Endodermal cell (in vitro differentiated cells): ENCODE measurements around the gene VMP1. TPM values are rescaled to one million over a fixed set of nuclear protein-coding genes. Genes with fewer than 3 reads are reported as not detected.

Experiments used
- DNase-seq: peaks from one replicate; pipeline ENCODE4 v3.0.0-alpha.2; 2017
- H3K27ac ChIP-seq: 2 replicates; pipeline ENCODE4 v1.5.1; 2013; ENCODE audit warnings: mild to moderate bottlenecking, low read depth, low read length, moderate library complexity
- H3K27me3 ChIP-seq: 2 replicates; pipeline ENCODE4 v1.6.1; 2013; ENCODE audit warnings: mild to moderate bottlenecking, low read length, moderate library complexity; ENCODE audit not compliant: insufficient read depth, control insufficient read depth, poor library complexity, severe bottlenecking
- H3K36me3 ChIP-seq: 2 replicates; pipeline ENCODE4 v1.7.0; 2013; ENCODE audit warnings: mild to moderate bottlenecking, low read length, moderate library complexity; ENCODE audit not compliant: control insufficient read depth, insufficient read depth
- H3K4me1 ChIP-seq: one replicate; pipeline ENCODE4 v1.7.0; 2013; ENCODE audit warnings: low read length; ENCODE audit not compliant: control insufficient read depth, insufficient read depth
- H3K4me3 ChIP-seq: 2 replicates; pipeline ENCODE4 v1.5.1; 2013; ENCODE audit warnings: mild to moderate bottlenecking, low read length, moderate library complexity
- H3K9ac ChIP-seq: 2 replicates; pipeline ENCODE4 v1.6.1; 2013; ENCODE audit warnings: mild to moderate bottlenecking, low read length, moderate library complexity; ENCODE audit not compliant: poor library complexity, severe bottlenecking; ENCODE audit errors: extremely low read depth
- H3K9me3 ChIP-seq: 2 replicates; pipeline ENCODE4 v1.6.1; 2013; ENCODE audit warnings: mild to moderate bottlenecking, low read length, moderate library complexity; ENCODE audit not compliant: control insufficient read depth
- H3K27ac Mint-ChIP-seq: 2 replicates; pipeline ENCODE4 v1.8.0; 2020; ENCODE audit warnings: mixed read lengths
- H3K27me3 Mint-ChIP-seq: 2 replicates; pipeline ENCODE4 v1.8.0; 2021; ENCODE audit warnings: mild to moderate bottlenecking, mixed read lengths; ENCODE audit not compliant: insufficient read depth
- H3K36me3 Mint-ChIP-seq: 2 replicates; pipeline ENCODE4 v1.8.0; 2020; ENCODE audit warnings: low read depth, mixed read lengths
- H3K4me1 Mint-ChIP-seq: 2 replicates; pipeline ENCODE4 v1.8.0; 2020; ENCODE audit warnings: mixed read lengths
- H3K4me3 Mint-ChIP-seq: 2 replicates; pipeline ENCODE4 v1.8.0; 2020; ENCODE audit warnings: mild to moderate bottlenecking, moderate library complexity, mixed read lengths
- H3K9me3 Mint-ChIP-seq: 2 replicates; pipeline ENCODE4 v1.8.0; 2020; ENCODE audit warnings: mild to moderate bottlenecking, mixed read lengths
- CTCF ChIP-seq: fragments of 200-600 bp; sonication (generic); conservative IDR thresholded peaks from 2 replicates; pipeline ENCODE4 v1.5.0; 2021; ENCODE audit warnings: antibody characterized with exemption, mild to moderate bottlenecking
- WGBS, 2 experiments: methylation state at CpG; one replicate each; pipeline versions ENCODE4 v1.1.5 to v1.1.7; 2013; ENCODE audit warnings: missing lambda C conversion rate in 2 of 2, mixed read lengths in 1 of 2; ENCODE audit not compliant: insufficient coverage in 1 of 2, insufficient read length in 1 of 2; 5-methylcytosine and 5-hydroxymethylcytosine counted together
- total RNA-seq, 2 donors: library from RNA; stranded (reverse); fragmentation: NEBNext Ultra II Directional in 1 of 2; extraction: Animal tissue kit (Norgen Biotek cat#: 25700) in 1 of 2; gene quantifications; 2 replicates in 1 of 2; 3 replicates in 1 of 2; pipeline ENCODE4 v1.2.1, GENCODE V29; 2021

Gene VMP1
- total RNA-seq, 2 donors from 2014 or later: 67.9 to 69.9 TPM

- peaks cover 4% of the 10 kb centered on the region for H3K36me3 Mint-ChIP-seq
These were observed 12.1 kb downstream of the VMP1 start for GRCh38 chr17:59719526-59719925.

GRCh38 chr17:59722623-59723022, 15.2 kb downstream of the VMP1 start:
- Mint-ChIP-seq H3K9me3 (no peaks in the 10 kb centered on the region), H3K4me1 (peaks cover 6% of the 10 kb centered on the region), H3K27me3 (no peaks in the 10 kb centered on the region), H3K27ac (no peak overlapping the region), H3K36me3 (peaks cover 4% of the 10 kb centered on the region), H3K4me3 (no peak overlapping the region)
- Histone ChIP-seq H3K27me3 (no peaks in the 10 kb centered on the region), H3K9ac (no peak overlapping the region), H3K4me1 (no peaks in the 10 kb centered on the region), H3K9me3 (no peaks in the 10 kb centered on the region), H3K36me3 (no peaks in the 10 kb centered on the region), H3K4me3 (no peak overlapping the region), H3K27ac (no peak overlapping the region)
- no peak for DNase-seq
- no peak for TF ChIP-seq CTCF
- WGBS, 2 experiments: 83 to 91% methylated on average over 3 to 4 of the region's 4 CpGs

More at GRCh38 chr17:59719526-59719925, 12.1 kb downstream of the VMP1 start:
- Mint-ChIP-seq H3K27me3 (no peaks in the 10 kb centered on the region), H3K4me1 (peaks cover 6% of the 10 kb centered on the region), H3K9me3 (no peaks in the 10 kb centered on the region), H3K27ac (no peak overlapping the region), H3K4me3 (no peak overlapping the region)
- Histone ChIP-seq H3K9me3 (no peaks in the 10 kb centered on the region), H3K9ac (no peak overlapping the region), H3K27ac (no peak overlapping the region), H3K4me1 (no peaks in the 10 kb centered on the region), H3K27me3 (no peaks in the 10 kb centered on the region), H3K4me3 (no peak overlapping the region), H3K36me3 (no peaks in the 10 kb centered on the region)
- TF ChIP-seq CTCF: no peak
- DNase-seq: no peak

GRCh38 chr17:59723041-59723440, 15.6 kb downstream of the VMP1 start:
- no peak overlapping the region for H3K4me3 Mint-ChIP-seq
- no peak for TF ChIP-seq CTCF
- H3K27me3 Mint-ChIP-seq: no peaks in the 10 kb centered on the region
- Histone ChIP-seq H3K27ac (no peak overlapping the region), H3K9me3 (no peaks in the 10 kb centered on the region), H3K4me1 (no peaks in the 10 kb centered on the region), H3K9ac (no peak overlapping the region), H3K27me3 (no peaks in the 10 kb centered on the region), H3K36me3 (no peaks in the 10 kb centered on the region), H3K4me3 (no peak overlapping the region)
- DNase-seq: no peak
- WGBS, 2 experiments: 63 to 77% methylated on average over 1 of the region's 1 CpG
- H3K27ac Mint-ChIP-seq: no peak overlapping the region
- peaks cover 6% of the 10 kb centered on the region for H3K4me1 Mint-ChIP-seq
- peaks cover 4% of the 10 kb centered on the region for H3K36me3 Mint-ChIP-seq
- H3K9me3 Mint-ChIP-seq: no peaks in the 10 kb centered on the region
